Duodenal mucosa (tissue), 2 donors: ENCODE data around the gene CSNK1E.
A peak's percentile ranks its signal among the peaks of the same experiment; 100 is the strongest.

Experiments
- H3K27ac ChIP-seq: one replicate; pipeline ENCODE4 v1.7.0; 2013; ENCODE audit warnings: low read depth, low read length
- H3K27me3 ChIP-seq, 2 donors: one replicate each; pipeline ENCODE4 v1.7.0; 2013; ENCODE audit warnings: low read length in 2 of 2, control low read depth in 1 of 2; ENCODE audit not compliant: insufficient read depth in 2 of 2, control insufficient read depth in 1 of 2
- H3K36me3 ChIP-seq, 2 donors: one replicate each; pipeline ENCODE4 v1.7.0; 2013; ENCODE audit warnings: low read length in 2 of 2, control low read depth in 1 of 2; ENCODE audit not compliant: insufficient read depth in 2 of 2, control insufficient read depth in 1 of 2
- H3K4me1 ChIP-seq, 2 donors: one replicate each; pipeline ENCODE4 v1.7.0; 2013; ENCODE audit warnings: low read length in 2 of 2, control low read depth in 1 of 2; ENCODE audit not compliant: insufficient read depth in 2 of 2, control insufficient read depth in 1 of 2
- H3K4me3 ChIP-seq, 2 donors: one replicate each; pipeline ENCODE4 v1.7.0; 2013; ENCODE audit warnings: low read length in 2 of 2, low read depth in 1 of 2
- H3K9ac ChIP-seq, 2 donors: one replicate each; pipeline ENCODE4 v1.7.0; 2013; ENCODE audit warnings: low read length in 2 of 2, low read depth in 1 of 2
- H3K9me3 ChIP-seq, 2 donors: one replicate each; pipeline ENCODE4 v1.7.0; 2013; ENCODE audit warnings: low read length in 2 of 2, control low read depth in 1 of 2; ENCODE audit not compliant: control insufficient read depth in 1 of 2

CSNK1E gene

DNA sequence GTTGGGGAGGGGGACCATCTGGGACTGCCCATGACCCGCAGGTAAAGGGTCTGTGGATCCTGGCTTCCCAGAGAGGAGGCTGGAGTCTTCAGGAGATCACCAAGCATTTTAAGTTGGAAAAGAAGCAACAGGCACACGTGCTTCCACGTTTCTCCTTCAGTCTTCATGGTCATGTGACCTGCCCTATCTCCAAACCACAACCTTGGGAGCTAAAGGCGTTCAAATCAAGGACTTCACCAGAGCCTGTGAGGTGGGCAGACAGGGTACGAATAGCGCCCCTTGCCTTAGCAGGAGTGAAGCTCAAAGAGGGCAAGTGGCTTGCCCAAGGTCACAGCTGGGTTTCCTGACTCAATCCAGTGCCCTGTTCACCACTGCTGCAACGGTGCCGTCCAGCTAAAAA lies 51.1 kb downstream of the CSNK1E start:
- Histone ChIP-seq H3K9me3 (no peaks in the 10 kb centered on the region), H3K9ac (no peak overlapping the region), H3K27me3 (no peaks in the 10 kb centered on the region), H3K27ac (peak overlapping the region; percentile 5), H3K4me1 (peaks cover 32 to 34% of the 10 kb centered on the region in 2 donors), H3K4me3 (peak overlapping the region in 1 of 2 donors; percentile 13), H3K36me3 (no peaks in the 10 kb centered on the region)

DNA sequence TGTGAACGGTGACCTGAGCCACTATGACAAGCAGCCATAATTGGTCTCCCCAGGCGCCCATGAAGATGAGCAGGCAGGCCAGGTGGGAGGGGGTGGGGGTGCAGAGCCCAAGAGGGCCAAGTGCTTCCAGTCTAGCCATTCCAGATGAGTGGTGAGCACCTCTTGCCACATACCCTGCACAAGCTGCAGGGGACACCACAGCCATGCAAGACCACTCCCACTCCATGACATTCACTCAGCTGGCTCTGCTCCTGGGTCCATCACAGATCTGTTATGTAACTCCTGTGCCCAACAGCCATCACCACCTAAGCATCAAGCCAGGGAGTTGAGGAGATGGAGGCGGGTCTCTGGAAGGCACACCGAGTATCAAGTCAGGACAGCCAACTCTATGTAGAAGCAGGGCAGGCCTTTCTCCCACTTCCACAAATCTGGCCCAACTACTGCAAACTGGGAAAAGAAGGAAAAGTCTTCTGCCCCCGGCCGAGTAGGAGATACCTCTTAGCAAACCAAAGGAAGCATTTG lies 52.9 kb downstream of the CSNK1E start:
- Histone ChIP-seq H3K4me1 (peaks cover 39 to 42% of the 10 kb centered on the region in 2 donors), H3K27me3 (no peaks in the 10 kb centered on the region), H3K36me3 (no peaks in the 10 kb centered on the region), H3K27ac (no peak overlapping the region), H3K9ac (no peak overlapping the region), H3K4me3 (no peak overlapping the region), H3K9me3 (no peaks in the 10 kb centered on the region)

GRCh38 chr22:38262051-38262795 lies 55.0 kb downstream of the CSNK1E start:
- peaks cover 39 to 62% of the 10 kb centered on the region in 2 donors for H3K4me1 ChIP-seq
- peak overlapping the region in 1 of 2 donors; percentile 20 for H3K9ac ChIP-seq
- peak overlapping the region in 1 of 2 donors; percentile 5 for H3K4me3 ChIP-seq

DNA sequence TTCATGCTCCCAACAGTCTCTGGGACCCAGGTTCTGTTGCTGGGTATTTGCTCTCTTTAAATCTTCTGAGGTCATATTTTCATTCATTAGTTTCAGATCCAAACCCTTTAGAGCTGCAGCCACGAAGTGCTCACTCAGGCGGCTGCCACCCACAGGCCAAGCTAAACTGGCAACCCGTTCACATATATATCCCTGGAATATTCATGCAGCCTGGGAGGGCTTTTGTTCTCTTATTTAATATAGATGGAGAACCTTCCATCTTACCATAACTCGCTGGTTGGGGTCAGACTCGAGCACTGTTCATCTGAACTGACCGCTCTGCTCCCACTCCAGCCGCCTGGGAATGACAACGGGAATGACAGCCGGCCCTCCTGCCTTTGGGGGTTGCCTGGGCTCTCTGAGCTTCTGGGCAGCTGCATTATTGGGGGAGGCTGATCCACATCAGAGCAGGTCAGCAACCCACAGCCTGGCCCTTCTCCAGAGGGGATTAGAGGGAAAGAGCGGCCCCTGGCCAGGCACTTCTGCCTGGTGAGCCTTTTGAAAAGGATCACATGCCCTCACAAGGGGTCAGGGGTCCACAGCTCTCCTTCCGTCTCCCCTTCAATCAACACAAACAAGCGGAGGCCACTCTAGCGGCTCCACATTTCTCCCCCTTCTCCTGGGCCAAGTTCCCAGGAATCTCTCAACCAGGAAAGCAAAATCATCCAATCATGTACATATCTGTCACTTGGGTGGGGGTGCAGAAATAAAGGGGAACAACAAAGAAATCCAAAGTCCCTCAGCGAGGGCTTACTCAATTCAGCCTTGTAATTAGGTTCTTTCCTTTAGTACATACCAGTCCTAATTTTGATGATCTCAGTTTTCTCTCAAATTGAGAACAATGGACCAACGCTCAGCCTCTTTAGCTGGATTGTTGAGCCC lies 56.2 kb downstream of the CSNK1E start:
- peaks cover 36 to 58% of the 10 kb centered on the region in 2 donors for H3K4me1 ChIP-seq
- H3K9me3 ChIP-seq = no peaks in the 10 kb centered on the region
- H3K4me3 ChIP-seq = no peak overlapping the region
- H3K9ac ChIP-seq = no peak overlapping the region
- H3K27ac ChIP-seq = peak overlapping the region; percentile 54
- no peaks in the 10 kb centered on the region for H3K36me3 ChIP-seq
- no peaks in the 10 kb centered on the region for H3K27me3 ChIP-seq

More at GRCh38 chr22:38262051-38262795, 55.0 kb downstream of the CSNK1E start:
- peak overlapping the region; percentile 36 for H3K27ac ChIP-seq
- H3K36me3 ChIP-seq = no peaks in the 10 kb centered on the region
- H3K27me3 ChIP-seq = no peaks in the 10 kb centered on the region
- no peaks in the 10 kb centered on the region for H3K9me3 ChIP-seq

- Histone ChIP-seq H3K36me3 (no peaks in the 10 kb centered on the region), H3K4me1 (peaks cover 27 to 52% of the 10 kb centered on the region in 2 donors), H3K9ac (no peak overlapping the region), H3K27me3 (no peaks in the 10 kb centered on the region), H3K9me3 (no peaks in the 10 kb centered on the region), H3K4me3 (no peak overlapping the region), H3K27ac (no peak overlapping the region)
Observed at GRCh38 chr22:38259370-38259769, 57.9 kb downstream of the CSNK1E start.

GRCh38 chr22:38258895-38259294 lies 58.3 kb downstream of the CSNK1E start:
- peak overlapping the region; percentile 22 for H3K27ac ChIP-seq
- H3K4me1 ChIP-seq = peaks cover 27 to 52% of the 10 kb centered on the region in 2 donors
- no peak overlapping the region for H3K9ac ChIP-seq
- no peaks in the 10 kb centered on the region for H3K27me3 ChIP-seq
- no peaks in the 10 kb centered on the region for H3K9me3 ChIP-seq
- no peak overlapping the region for H3K4me3 ChIP-seq
- no peaks in the 10 kb centered on the region for H3K36me3 ChIP-seq

DNA sequence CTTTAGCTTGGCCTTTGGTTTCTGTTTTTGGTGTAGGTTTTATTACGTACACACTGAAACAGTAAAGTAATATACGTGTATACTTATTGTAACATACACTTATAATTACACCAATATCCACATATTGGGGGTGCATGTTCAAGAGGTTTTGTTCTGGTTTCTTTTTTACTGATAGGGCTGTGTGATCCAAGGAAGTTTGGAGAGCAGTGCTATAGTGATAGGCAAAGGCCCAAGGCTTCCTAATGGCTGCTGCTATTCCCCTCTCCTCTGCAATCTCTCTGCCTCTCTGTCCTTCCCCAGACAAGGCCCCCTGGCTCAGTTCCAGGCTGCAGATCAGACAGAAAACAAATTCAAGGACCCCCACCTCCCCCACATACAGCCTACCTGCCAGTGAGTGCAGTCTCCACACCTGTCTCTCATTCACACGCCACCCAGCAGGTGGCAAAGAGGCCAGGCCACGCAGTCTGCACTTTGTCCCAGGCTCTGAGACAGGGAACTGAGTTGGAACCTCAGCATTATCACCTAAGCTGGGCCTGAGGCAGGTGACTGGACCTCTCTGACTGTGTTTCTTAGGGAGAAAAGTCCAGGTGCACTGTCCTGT lies 59.5 kb downstream of the CSNK1E start:
- Histone ChIP-seq H3K9me3 (no peaks in the 10 kb centered on the region), H3K36me3 (no peaks in the 10 kb centered on the region), H3K27ac (peak overlapping the region; percentile 62), H3K4me3 (peak overlapping the region; percentile 53 to 58), H3K27me3 (no peaks in the 10 kb centered on the region), H3K4me1 (peaks cover 27 to 52% of the 10 kb centered on the region in 2 donors), H3K9ac (peak overlapping the region; percentile 21 to 65)

GRCh38 chr22:38257181-38257580 lies 60.1 kb downstream of the CSNK1E start:
- Histone ChIP-seq H3K27me3 (no peaks in the 10 kb centered on the region), H3K36me3 (no peaks in the 10 kb centered on the region), H3K4me3 (peak overlapping the region; percentile 53 to 58), H3K9ac (peak overlapping the region; percentile 21 to 65), H3K4me1 (peaks cover 24 to 47% of the 10 kb centered on the region in 2 donors), H3K9me3 (no peaks in the 10 kb centered on the region), H3K27ac (peak overlapping the region; percentile 62)

DNA sequence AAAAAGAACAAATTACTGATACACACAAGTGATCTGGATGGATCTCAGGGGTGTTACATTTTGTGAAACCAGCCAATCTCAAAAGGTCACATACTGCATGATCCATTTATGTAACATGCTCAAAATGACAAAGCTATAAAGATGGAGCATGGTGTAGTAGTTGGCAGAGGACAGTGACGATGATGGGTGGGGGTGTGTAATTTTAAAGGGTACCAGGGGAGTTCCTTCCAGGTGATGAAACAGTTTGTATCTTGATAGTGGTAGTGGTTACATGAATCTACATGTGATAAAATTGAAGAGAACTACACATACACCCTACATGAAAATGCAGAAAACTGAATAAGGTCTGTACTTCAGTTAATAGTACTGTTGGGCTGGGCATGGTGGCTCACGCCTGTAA lies 61.5 kb downstream of the CSNK1E start:
- H3K4me1 ChIP-seq = peaks cover 18 to 41% of the 10 kb centered on the region in 2 donors
- H3K36me3 ChIP-seq = peaks cover 0 to 5% of the 10 kb centered on the region in 2 donors
- H3K27me3 ChIP-seq = no peaks in the 10 kb centered on the region
- H3K27ac ChIP-seq = no peak overlapping the region
- no peak overlapping the region for H3K4me3 ChIP-seq
- H3K9ac ChIP-seq = no peak overlapping the region
- H3K9me3 ChIP-seq = no peaks in the 10 kb centered on the region
